Astrocyte (in vitro differentiated cells and primary cell): ENCODE results near the gene ACTRT2. TPM values are rescaled to one million over a fixed set of nuclear protein-coding genes. Genes with fewer than 3 reads are reported as not detected.

Experiments
- DNase-seq: peaks from one replicate; pipeline ENCODE4 v3.0.0-alpha.2; 2010; ENCODE audit warnings: low read depth
- FAIRE-seq: peaks from 2 replicates; lab custom pipeline; 2011; peaks lifted over from hg19 to GRCh38; lab: Jason Lieb, UNC
- H2AFZ ChIP-seq: 2 replicates; pipeline ENCODE4 v1.6.0; 2012; ENCODE audit warnings: low read depth, low read length, inconsistent platforms
- H3K27ac ChIP-seq: 2 replicates; pipeline ENCODE4 v1.5.1; 2011; ENCODE audit warnings: low read depth, low read length, inconsistent platforms
- H3K27me3 ChIP-seq: 2 replicates; pipeline ENCODE4 v1.6.0; 2011; ENCODE audit warnings: low read length, inconsistent platforms; ENCODE audit not compliant: insufficient read depth
- H3K36me3 ChIP-seq: 2 replicates; pipeline ENCODE4 v1.5.1; 2011; ENCODE audit warnings: low read length, inconsistent platforms; ENCODE audit not compliant: insufficient read depth
- H3K4me1 ChIP-seq: 2 replicates; pipeline ENCODE4 v1.5.1; 2011; ENCODE audit warnings: low read length, inconsistent platforms; ENCODE audit not compliant: insufficient read depth
- H3K4me2 ChIP-seq: 2 replicates; pipeline ENCODE4 v1.6.0; 2012; ENCODE audit warnings: low read length, inconsistent platforms
- H3K4me3 ChIP-seq: 2 replicates; pipeline ENCODE4 v1.5.1; 2011; ENCODE audit warnings: low read depth, mild to moderate bottlenecking, low read length, inconsistent platforms; ENCODE audit not compliant: insufficient read depth
- H3K79me2 ChIP-seq: 2 replicates; pipeline ENCODE4 v1.6.0; 2012; ENCODE audit warnings: mild to moderate bottlenecking, low read length, inconsistent platforms; ENCODE audit not compliant: insufficient read depth
- H3K9ac ChIP-seq: 2 replicates; pipeline ENCODE4 v1.6.0; 2012; ENCODE audit warnings: mild to moderate bottlenecking, low read length, inconsistent platforms
- H3K9me3 ChIP-seq: 2 replicates; pipeline ENCODE4 v1.5.1; 2012; ENCODE audit warnings: low read depth, mild to moderate bottlenecking, low read length, inconsistent platforms; ENCODE audit not compliant: insufficient read depth
- H4K20me1 ChIP-seq: 2 replicates; pipeline ENCODE4 v1.6.0; 2012; ENCODE audit warnings: low read length, inconsistent platforms; ENCODE audit not compliant: insufficient read depth
- H3K27ac Mint-ChIP-seq: one replicate; pipeline ENCODE4 v1.8.0; 2021; ENCODE audit warnings: mild to moderate bottlenecking, mixed read lengths; ENCODE audit not compliant: unreplicated experiment
- H3K27me3 Mint-ChIP-seq: one replicate; pipeline ENCODE4 v1.8.0; 2021; ENCODE audit warnings: low read depth, mixed read lengths; ENCODE audit not compliant: unreplicated experiment
- H3K36me3 Mint-ChIP-seq: one replicate; pipeline ENCODE4 v1.8.0; 2021; ENCODE audit warnings: low read depth, mixed read lengths; ENCODE audit not compliant: unreplicated experiment
- H3K4me1 Mint-ChIP-seq: one replicate; pipeline ENCODE4 v1.8.0; 2021; ENCODE audit warnings: low read depth, mixed read lengths; ENCODE audit not compliant: unreplicated experiment
- H3K4me3 Mint-ChIP-seq: one replicate; pipeline ENCODE4 v1.8.0; 2021; ENCODE audit warnings: mild to moderate bottlenecking, moderate library complexity, mixed read lengths; ENCODE audit not compliant: unreplicated experiment
- H3K9me3 Mint-ChIP-seq: one replicate; pipeline ENCODE4 v1.8.0; 2021; ENCODE audit warnings: mild to moderate bottlenecking, mixed read lengths; ENCODE audit not compliant: unreplicated experiment
- EZH2 ChIP-seq: IDR thresholded peaks from 2 replicates; pipeline ENCODE4 v1.6.1; 2012; ENCODE audit warnings: mild to moderate bottlenecking, low read length, inconsistent platforms; ENCODE audit not compliant: insufficient read depth
- total RNA-seq: library from RNA; stranded (reverse); gene quantifications from 2 replicates; pipeline ENCODE4 v1.2.1, GENCODE V29; 2021
- TF ChIP-seq, protein P1 (sequence below): IDR thresholded peaks from 2 replicates; pipeline ENCODE4 v1.5.1; 2011; ENCODE audit warnings: low read depth, mild to moderate bottlenecking, inconsistent platforms, low read length, moderate library complexity; ENCODE audit not compliant: insufficient read depth

The ACTRT2 gene
- total RNA-seq, 1 donor from 2014 or later: not detected

DNA sequence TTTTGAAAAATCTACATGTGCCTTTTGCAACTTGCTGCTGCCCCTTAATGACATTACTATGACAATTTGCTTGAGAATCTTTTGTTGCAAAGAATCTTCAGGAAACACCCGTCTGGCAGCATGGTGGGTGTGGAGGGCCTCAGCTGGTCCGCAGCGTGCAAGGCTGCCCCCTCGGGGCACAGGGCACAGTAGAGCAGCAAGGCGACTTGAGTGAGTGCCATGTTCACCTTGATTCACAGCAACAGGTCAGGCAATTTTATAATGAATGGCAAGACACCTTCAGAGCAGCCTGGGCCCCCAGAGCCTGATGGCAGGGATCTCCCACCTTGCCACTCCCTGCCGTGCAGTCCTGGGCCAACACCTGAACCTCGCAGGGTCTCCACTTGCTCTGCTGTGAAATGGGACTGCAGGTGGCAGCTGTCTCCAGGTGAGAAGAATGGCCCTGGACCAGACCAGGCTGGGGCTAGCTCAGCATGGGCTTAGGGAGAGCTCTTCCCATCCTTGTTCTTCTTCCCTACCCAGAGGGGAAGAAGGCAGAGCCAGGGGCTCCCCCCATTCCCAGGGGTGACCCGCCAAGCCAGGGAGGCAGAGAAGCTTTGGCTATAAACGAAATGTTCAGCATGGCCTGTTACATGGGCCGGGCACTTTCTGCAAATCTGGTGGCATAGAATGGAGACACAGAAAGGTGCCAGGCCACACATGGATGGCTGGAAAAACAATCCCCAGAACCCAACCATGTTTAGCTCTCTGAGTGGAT lies 34.5 kb upstream of the ACTRT2 start:
- Histone ChIP-seq H3K36me3 (no peaks in the 10 kb centered on the region), H2AFZ (no peak overlapping the region), H3K27me3 (no peaks in the 10 kb centered on the region), H3K4me3 (no peak overlapping the region), H3K4me1 (no peaks in the 10 kb centered on the region), H4K20me1 (no peaks in the 10 kb centered on the region), H3K79me2 (no peaks in the 10 kb centered on the region), H3K27ac (no peak overlapping the region), H3K9me3 (no peaks in the 10 kb centered on the region), H3K9ac (no peak overlapping the region), H3K4me2 (no peak overlapping the region)
- no peak for DNase-seq
- FAIRE-seq: no peak
- Mint-ChIP-seq H3K27ac (no peak overlapping the region), H3K9me3 (peaks cover 8% of the 10 kb centered on the region), H3K27me3 (peaks cover 5% of the 10 kb centered on the region), H3K4me3 (no peak overlapping the region), H3K4me1 (no peaks in the 10 kb centered on the region), H3K36me3 (no peaks in the 10 kb centered on the region)
- TF ChIP-seq, protein P1, sequence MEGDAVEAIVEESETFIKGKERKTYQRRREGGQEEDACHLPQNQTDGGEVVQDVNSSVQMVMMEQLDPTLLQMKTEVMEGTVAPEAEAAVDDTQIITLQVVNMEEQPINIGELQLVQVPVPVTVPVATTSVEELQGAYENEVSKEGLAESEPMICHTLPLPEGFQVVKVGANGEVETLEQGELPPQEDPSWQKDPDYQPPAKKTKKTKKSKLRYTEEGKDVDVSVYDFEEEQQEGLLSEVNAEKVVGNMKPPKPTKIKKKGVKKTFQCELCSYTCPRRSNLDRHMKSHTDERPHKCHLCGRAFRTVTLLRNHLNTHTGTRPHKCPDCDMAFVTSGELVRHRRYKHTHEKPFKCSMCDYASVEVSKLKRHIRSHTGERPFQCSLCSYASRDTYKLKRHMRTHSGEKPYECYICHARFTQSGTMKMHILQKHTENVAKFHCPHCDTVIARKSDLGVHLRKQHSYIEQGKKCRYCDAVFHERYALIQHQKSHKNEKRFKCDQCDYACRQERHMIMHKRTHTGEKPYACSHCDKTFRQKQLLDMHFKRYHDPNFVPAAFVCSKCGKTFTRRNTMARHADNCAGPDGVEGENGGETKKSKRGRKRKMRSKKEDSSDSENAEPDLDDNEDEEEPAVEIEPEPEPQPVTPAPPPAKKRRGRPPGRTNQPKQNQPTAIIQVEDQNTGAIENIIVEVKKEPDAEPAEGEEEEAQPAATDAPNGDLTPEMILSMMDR: no peak
- TF ChIP-seq EZH2: no peak

DNA sequence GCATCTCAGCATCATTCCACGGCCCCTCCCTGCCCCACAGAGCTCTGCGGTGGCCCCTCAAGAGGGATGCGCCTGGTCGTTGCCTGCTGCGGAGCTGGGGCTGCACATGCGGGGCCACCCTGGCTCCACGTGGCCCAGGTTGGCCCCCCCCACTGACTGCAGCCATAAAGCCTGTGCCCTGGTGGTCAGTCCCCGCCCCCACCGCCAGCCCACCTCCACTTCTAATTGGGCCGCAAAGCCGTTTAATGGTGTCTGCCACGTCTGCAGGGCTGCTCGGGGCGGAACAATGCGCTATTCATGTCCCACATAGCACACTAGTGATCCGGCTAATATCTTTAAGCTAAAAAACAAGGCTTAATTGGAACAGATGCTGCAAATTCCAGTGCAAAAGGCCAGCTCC lies 33.5 kb upstream of the ACTRT2 start:
- TF ChIP-seq EZH2: no peak
- TF ChIP-seq, protein P1: no peak
- H3K4me3 Mint-ChIP-seq: no peak overlapping the region
- Histone ChIP-seq H3K79me2 (no peaks in the 10 kb centered on the region), H3K27me3 (no peaks in the 10 kb centered on the region), H4K20me1 (no peaks in the 10 kb centered on the region), H3K4me1 (no peaks in the 10 kb centered on the region), H3K27ac (no peak overlapping the region), H3K36me3 (no peaks in the 10 kb centered on the region), H3K4me2 (no peak overlapping the region), H3K9ac (no peak overlapping the region), H3K9me3 (no peaks in the 10 kb centered on the region), H3K4me3 (no peak overlapping the region), H2AFZ (no peak overlapping the region)
- H3K27ac Mint-ChIP-seq: no peak overlapping the region
- DNase-seq: no peak
- FAIRE-seq: no peak
- H3K4me1 Mint-ChIP-seq: no peaks in the 10 kb centered on the region
- H3K27me3 Mint-ChIP-seq: peaks cover 5% of the 10 kb centered on the region
- no peaks in the 10 kb centered on the region for H3K36me3 Mint-ChIP-seq
- peaks cover 13% of the 10 kb centered on the region for H3K9me3 Mint-ChIP-seq

DNA sequence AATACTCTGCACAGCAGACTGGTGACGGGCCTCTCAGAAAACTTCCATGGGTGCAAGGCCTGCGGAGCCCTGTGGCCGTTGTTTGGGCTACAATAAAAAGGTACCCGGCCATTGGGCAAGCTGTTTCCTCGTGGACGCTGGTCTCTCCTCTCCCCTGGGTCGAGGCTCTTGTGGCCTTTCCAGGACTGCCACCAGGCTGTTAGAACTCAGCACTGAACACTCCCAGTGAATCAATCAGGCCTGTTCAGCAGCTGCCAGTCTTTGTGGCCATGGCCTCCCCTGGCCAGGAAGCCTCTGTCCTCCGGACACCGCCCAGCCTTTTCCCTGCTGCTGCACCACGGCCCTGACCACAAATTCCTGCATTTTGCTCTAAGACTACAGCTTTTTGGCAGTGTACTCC lies 33.0 kb upstream of the ACTRT2 start:
- Histone ChIP-seq H3K4me2 (no peak overlapping the region), H3K36me3 (no peaks in the 10 kb centered on the region), H3K9ac (no peak overlapping the region), H3K27me3 (no peaks in the 10 kb centered on the region), H3K9me3 (no peaks in the 10 kb centered on the region), H3K4me1 (no peaks in the 10 kb centered on the region), H2AFZ (no peak overlapping the region), H3K27ac (no peak overlapping the region), H3K79me2 (no peaks in the 10 kb centered on the region), H4K20me1 (no peaks in the 10 kb centered on the region), H3K4me3 (no peak overlapping the region)
- Mint-ChIP-seq H3K4me3 (no peak overlapping the region), H3K9me3 (peaks cover 16% of the 10 kb centered on the region), H3K4me1 (no peaks in the 10 kb centered on the region), H3K36me3 (no peaks in the 10 kb centered on the region), H3K27me3 (peaks cover 5% of the 10 kb centered on the region), H3K27ac (no peak overlapping the region)
- no peak for DNase-seq
- no peak for TF ChIP-seq EZH2
- TF ChIP-seq, protein P1: no peak
- FAIRE-seq: no peak
